ENCODE results near the gene UAP1L1. TPM values are rescaled to one million over a fixed set of nuclear protein-coding genes. Genes with fewer than 3 reads are reported as not detected.

Gene UAP1L1
- total and polyA plus RNA-seq, 2 experiments from 2014 or later, result 2.5 to 8.1 TPM

GRCh38 chr9:137034039-137034708 is 43.1 kb upstream of the UAP1L1 start (continued):
- TF ChIP-seq ZNF462 (CRISPR knock-in tag; IDR thresholded peaks at IDR 0.05) (no peak), EZH2phosphoT487 (IDR thresholded peaks at IDR 0.05; ENCODE audit: unreplicated experiment) (no peak), EZH2 (IDR thresholded peaks at IDR 0.05; ENCODE audit: low read depth, unreplicated experiment) (no peak), POLR2AphosphoS5 (IDR thresholded peaks at IDR 0.05; ENCODE audit: low read depth) (no peak), CTCF (conservative IDR thresholded peaks at IDR 0.05; ENCODE audit: low read depth in 2 of 2) (no peak), CREB1 (CRISPR knock-in tag; IDR thresholded peaks at IDR 0.05; ENCODE audit: low read depth) (no peak)

Data from GM23338 (cell line).